Measurements from ENCODE around the gene KDF1.
"Not testable (repeated sequence)": the region's sequence is repeated elsewhere in the genome, so short reads cannot be mapped to it uniquely, and the experiment has no call there.

Gene KDF1

GRCh38 chr1:26949926-26950319, 10.3 kb downstream of the KDF1 start:
- FAIRE-seq (no peak), DNase-seq (ENCODE audit: insufficient read length) (no peak)
- no peak for TF ChIP-seq POLR2A (IDR thresholded peaks at IDR 0.05; ENCODE audit: low read depth, low read length)

GRCh38 chr1:26949266-26949925, 10.9 kb downstream of the KDF1 start:
- FAIRE-seq (no peak), DNase-seq (ENCODE audit: insufficient read length) (no peak)
- TF ChIP-seq TAF1 (IDR thresholded peaks at IDR 0.05; ENCODE audit: borderline replicate concordance, low read depth, low read length) (no peak), POLR2AphosphoS5 (IDR thresholded peaks at IDR 0.05; ENCODE audit: low read depth, low read length) (no peak), POLR2A (IDR thresholded peaks at IDR 0.05; ENCODE audit: low read depth, low read length) (no peak)

GRCh38 chr1:26948725-26949057, 11.6 kb downstream of the KDF1 start:
- DNase-seq (ENCODE audit: insufficient read length); FAIRE-seq: not testable (repeated sequence)

GRCh38 chr1:26946270-26946669, 14.0 kb downstream of the KDF1 start:
- TF ChIP-seq TAF1 (IDR thresholded peaks at IDR 0.05; ENCODE audit: borderline replicate concordance, low read depth, low read length) (no peak), POLR2AphosphoS5 (IDR thresholded peaks at IDR 0.05; ENCODE audit: low read depth, low read length) (no peak), POLR2A (IDR thresholded peaks at IDR 0.05; ENCODE audit: low read depth, low read length) (no peak)
- FAIRE-seq = no peak
- DNase-seq (ENCODE audit: insufficient read length) = no peak

GRCh38 chr1:26945728-26946127, 14.5 kb downstream of the KDF1 start:
- no peak; the same call in 1 of the 2 replicates for TF ChIP-seq POLR2A (IDR thresholded peaks at IDR 0.05; ENCODE audit: low read depth, low read length)
- TF ChIP-seq POLR2AphosphoS5 (IDR thresholded peaks at IDR 0.05; ENCODE audit: low read depth, low read length) = no peak
- no peak for TF ChIP-seq TAF1 (IDR thresholded peaks at IDR 0.05; ENCODE audit: borderline replicate concordance, low read depth, low read length)
- DNase-seq (ENCODE audit: insufficient read length) (no peak), FAIRE-seq (no peak)

DNA sequence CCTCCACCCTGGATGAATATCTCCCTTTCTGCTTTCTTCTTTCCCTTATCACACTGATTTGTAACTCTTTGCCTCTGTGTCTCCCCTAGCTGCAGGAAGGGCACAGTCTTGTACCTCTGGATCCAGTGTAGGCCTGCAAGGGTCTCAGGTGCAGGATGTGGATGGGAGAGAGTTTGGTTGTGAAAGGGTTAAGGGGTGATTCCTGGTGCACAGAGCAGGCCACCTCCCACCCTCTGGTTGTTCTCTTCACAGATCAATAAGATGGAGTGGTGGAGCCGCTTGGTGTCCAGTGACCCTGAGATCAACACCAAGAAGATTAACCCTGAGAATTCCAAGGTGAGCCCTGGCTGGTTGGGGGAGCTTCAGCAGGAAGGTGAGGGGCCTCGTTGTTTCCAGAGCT, 15.1 kb downstream of the KDF1 start:
- DNase-seq (ENCODE audit: insufficient read length) (no peak), FAIRE-seq (no peak)
- TF ChIP-seq POLR2AphosphoS5 (IDR thresholded peaks at IDR 0.05; ENCODE audit: low read depth, low read length) = no peak
- no peak for TF ChIP-seq POLR2A (IDR thresholded peaks at IDR 0.05; ENCODE audit: low read depth, low read length)
- no peak for TF ChIP-seq TAF1 (IDR thresholded peaks at IDR 0.05; ENCODE audit: borderline replicate concordance, low read depth, low read length)

DNA sequence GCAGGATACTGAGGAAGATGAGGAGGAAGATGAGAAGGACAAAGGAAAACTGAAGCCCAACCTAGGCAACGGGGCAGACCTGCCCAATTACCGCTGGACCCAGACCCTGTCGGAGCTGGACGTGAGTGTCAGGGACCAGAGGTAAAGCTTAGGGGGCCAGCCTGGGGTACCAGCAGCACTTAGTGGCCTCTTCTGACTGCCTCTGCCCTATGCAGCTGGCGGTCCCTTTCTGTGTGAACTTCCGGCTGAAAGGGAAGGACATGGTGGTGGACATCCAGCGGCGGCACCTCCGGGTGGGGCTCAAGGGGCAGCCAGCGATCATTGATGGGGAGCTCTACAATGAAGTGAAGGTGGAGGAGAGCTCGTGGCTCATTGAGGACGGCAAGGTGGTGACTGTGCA, 17.6 kb downstream of the KDF1 start:
- no peak for TF ChIP-seq POLR2A (IDR thresholded peaks at IDR 0.05; ENCODE audit: low read depth, low read length)
- no peak for TF ChIP-seq TAF1 (IDR thresholded peaks at IDR 0.05; ENCODE audit: borderline replicate concordance, low read depth, low read length)
- no peak for TF ChIP-seq POLR2AphosphoS5 (IDR thresholded peaks at IDR 0.05; ENCODE audit: low read depth, low read length)
- FAIRE-seq (no peak), DNase-seq (ENCODE audit: insufficient read length) (no peak)

DNA sequence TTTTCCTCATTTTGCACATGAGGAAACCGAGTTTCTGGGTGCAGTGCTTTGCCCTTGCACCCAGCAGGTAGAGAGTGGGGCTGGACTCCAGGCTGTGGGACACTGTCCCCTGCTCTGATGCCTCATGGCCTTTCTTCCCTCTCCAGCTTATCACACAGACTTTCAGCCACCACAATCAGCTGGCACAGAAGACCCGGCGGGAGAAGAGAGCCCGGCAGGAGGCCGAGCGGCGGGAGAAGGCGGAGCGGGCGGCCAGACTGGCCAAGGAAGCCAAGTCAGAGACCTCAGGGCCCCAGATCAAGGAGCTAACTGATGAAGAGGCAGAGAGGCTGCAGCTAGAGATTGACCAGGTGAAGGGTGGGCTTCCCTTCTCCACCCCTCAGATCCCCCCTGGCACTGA, 19.0 kb downstream of the KDF1 start:
- no peak for DNase-seq (ENCODE audit: insufficient read length)
- TF ChIP-seq POLR2A (IDR thresholded peaks at IDR 0.05; ENCODE audit: low read depth, low read length) (no peak), POLR2AphosphoS5 (IDR thresholded peaks at IDR 0.05; ENCODE audit: low read depth, low read length) (no peak), TAF1 (IDR thresholded peaks at IDR 0.05; ENCODE audit: borderline replicate concordance, low read depth, low read length) (no peak)
- no peak for FAIRE-seq

DNA sequence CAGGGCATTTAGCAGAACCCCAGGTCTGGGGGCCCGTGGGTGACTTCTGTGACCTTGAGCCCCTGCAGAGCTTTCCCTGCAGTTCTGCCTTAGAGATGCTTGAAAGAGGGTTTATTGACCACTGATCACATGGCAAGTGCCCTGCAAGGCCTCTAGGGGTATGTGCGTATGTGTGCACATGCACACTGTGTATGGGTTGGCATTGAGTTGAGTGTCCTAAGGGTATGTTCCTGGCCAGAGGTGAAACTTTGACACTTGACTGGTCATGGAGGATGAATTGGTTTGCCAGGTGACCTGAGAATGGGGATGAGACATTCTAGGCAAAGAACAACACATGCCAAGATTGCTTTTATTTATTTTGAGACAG, 21.6 kb downstream of the KDF1 start:
- FAIRE-seq (no peak), DNase-seq (ENCODE audit: insufficient read length) (no peak)
- TF ChIP-seq POLR2AphosphoS5 (IDR thresholded peaks at IDR 0.05; ENCODE audit: low read depth, low read length) (no peak), POLR2A (IDR thresholded peaks at IDR 0.05; ENCODE audit: low read depth, low read length) (no peak), TAF1 (IDR thresholded peaks at IDR 0.05; ENCODE audit: borderline replicate concordance, low read depth, low read length) (no peak)

DNA sequence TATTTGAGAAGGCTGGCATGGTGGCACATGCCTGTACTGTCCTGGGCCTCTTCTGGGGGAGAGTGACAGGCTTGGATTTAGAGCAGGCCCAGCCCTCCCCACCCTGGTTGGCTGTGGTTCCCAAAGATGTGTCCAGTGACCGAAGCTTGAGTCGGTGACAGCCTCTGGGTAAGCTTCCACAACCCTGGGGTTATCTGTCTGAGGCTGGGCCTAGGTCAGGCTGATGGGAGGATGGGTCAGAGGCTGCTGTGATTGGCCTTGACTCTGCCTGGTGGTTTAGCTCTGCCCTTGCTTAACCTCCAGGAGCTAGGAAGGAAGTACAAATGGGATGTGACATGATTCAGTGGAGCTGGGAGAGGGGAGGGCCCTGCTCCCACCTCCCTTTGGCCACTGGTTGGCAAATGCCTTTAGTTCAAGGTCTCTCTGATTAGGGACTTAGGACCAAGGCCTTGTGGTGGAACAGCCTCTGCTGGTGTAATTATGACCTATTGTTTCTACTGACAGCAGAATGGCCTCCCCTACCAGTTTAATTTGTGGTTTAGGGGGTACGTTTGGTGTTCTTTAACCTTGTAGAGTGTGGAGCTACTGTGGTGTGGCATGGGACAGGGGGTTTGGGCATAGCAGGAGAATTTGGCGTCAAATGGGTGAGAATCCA, 22.1 kb downstream of the KDF1 start:
- no peak for FAIRE-seq
- no peak for DNase-seq (ENCODE audit: insufficient read length)
- TF ChIP-seq TAF1 (IDR thresholded peaks at IDR 0.05; ENCODE audit: borderline replicate concordance, low read depth, low read length) (no peak), POLR2A (IDR thresholded peaks at IDR 0.05; ENCODE audit: low read depth, low read length) (no peak), POLR2AphosphoS5 (IDR thresholded peaks at IDR 0.05; ENCODE audit: low read depth, low read length) (no peak)

GRCh38 chr1:26936823-26937222, 23.4 kb downstream of the KDF1 start:
- FAIRE-seq (no peak), DNase-seq (ENCODE audit: insufficient read length) (no peak)
- TF ChIP-seq TAF1 (IDR thresholded peaks at IDR 0.05; ENCODE audit: borderline replicate concordance, low read depth, low read length) (no peak), POLR2A (IDR thresholded peaks at IDR 0.05; ENCODE audit: low read depth, low read length) (no peak), POLR2AphosphoS5 (IDR thresholded peaks at IDR 0.05; ENCODE audit: low read depth, low read length) (no peak)

DNA sequence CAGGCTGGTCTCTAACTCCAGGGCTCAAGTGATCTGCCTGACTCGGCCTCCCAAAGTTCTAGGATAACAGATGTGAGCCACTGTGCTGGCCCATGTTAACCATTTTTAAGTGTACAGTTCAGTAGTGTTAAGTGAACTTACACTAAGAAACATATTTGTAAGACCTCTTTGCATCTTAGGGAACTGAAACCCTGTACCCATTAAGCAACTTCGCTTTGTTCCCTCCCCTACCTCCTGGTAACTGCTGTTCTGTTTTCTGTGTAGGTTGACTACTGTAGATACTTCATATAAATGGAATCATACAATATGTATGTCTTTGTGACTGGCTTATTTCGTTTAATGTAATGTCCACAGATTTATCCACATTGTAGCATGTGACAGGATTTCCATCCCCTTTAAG, 27.7 kb downstream of the KDF1 start:
- peak; percentile 40 for FAIRE-seq
- no peak for DNase-seq (ENCODE audit: insufficient read length)
- TF ChIP-seq POLR2AphosphoS5 (IDR thresholded peaks at IDR 0.05; ENCODE audit: low read depth, low read length) (no peak), TAF1 (IDR thresholded peaks at IDR 0.05; ENCODE audit: borderline replicate concordance, low read depth, low read length) (no peak), POLR2A (IDR thresholded peaks at IDR 0.05; ENCODE audit: low read depth, low read length) (no peak)

DNA sequence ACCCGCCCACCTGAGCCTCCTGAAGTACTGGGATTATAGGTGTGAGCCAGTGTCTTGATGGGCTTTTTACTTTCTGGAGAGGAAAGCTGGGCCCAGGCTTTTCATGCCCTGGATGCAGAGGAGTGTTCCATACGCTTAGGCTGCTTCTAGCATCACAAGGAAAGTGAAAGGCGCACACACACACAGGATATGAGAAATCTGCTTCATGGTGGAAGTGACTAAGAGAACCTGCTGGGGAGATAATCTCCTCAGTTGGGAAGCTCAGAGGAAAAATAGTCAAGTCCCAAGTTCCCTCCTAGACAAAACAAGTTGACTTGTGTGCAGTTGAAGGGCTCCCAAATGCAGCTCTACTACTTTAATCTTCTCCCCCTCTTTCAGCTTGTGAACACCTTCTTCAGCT, 36.6 kb downstream of the KDF1 start:
- no peak for DNase-seq (ENCODE audit: insufficient read length)
- no peak for FAIRE-seq
- no peak for TF ChIP-seq POLR2AphosphoS5 (IDR thresholded peaks at IDR 0.05; ENCODE audit: low read depth, low read length)
- no peak for TF ChIP-seq TAF1 (IDR thresholded peaks at IDR 0.05; ENCODE audit: borderline replicate concordance, low read depth, low read length)

All from GM12892 (cell line).